ENCODE results near the gene CHMP3.

DNA sequence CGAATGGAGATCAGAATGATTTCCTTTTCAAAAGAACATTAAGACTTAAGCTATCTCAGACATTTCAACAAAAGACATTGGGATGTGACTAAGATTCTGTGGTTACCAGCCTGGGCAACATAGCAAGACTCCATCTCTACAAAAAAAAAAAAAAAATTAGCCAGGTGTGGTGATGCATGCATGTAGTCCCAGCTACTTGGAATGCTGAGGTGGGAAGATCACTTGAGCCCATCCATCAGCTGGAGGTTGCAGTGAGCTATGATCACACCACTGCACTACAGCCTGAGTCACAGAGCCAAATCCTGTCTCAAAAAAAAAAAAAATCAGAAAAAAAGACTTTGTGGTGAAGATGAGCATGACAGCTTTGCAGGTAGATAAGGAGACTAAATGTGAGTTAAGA, 47.6 kb upstream of the CHMP3 start:
- TF ChIP-seq, protein P1, sequence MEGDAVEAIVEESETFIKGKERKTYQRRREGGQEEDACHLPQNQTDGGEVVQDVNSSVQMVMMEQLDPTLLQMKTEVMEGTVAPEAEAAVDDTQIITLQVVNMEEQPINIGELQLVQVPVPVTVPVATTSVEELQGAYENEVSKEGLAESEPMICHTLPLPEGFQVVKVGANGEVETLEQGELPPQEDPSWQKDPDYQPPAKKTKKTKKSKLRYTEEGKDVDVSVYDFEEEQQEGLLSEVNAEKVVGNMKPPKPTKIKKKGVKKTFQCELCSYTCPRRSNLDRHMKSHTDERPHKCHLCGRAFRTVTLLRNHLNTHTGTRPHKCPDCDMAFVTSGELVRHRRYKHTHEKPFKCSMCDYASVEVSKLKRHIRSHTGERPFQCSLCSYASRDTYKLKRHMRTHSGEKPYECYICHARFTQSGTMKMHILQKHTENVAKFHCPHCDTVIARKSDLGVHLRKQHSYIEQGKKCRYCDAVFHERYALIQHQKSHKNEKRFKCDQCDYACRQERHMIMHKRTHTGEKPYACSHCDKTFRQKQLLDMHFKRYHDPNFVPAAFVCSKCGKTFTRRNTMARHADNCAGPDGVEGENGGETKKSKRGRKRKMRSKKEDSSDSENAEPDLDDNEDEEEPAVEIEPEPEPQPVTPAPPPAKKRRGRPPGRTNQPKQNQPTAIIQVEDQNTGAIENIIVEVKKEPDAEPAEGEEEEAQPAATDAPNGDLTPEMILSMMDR (IDR thresholded peaks at IDR 0.05) = no peak
- no peak for TF ChIP-seq POLR2A (IDR thresholded peaks at IDR 0.05)
